GM12801 (cell line): ENCODE data around the gene GABBR2.

Experiments
- CTCF ChIP-seq: IDR thresholded peaks from one replicate; pipeline ENCODE4 v1.5.1; 2011; ENCODE audit warnings: control low read depth; ENCODE audit not compliant: insufficient read length; ENCODE audit errors: extremely low read depth

The GABBR2 gene

GRCh38 chr9:98396236-98396635, 312.5 kb downstream of the GABBR2 start:
- no peak for TF ChIP-seq CTCF

- no peak for TF ChIP-seq CTCF
Measured at GRCh38 chr9:98391867-98392266, 316.9 kb downstream of the GABBR2 start.

- TF ChIP-seq CTCF = no peak
Measured at GRCh38 chr9:98391406-98391805, 317.3 kb downstream of the GABBR2 start.

- no peak for TF ChIP-seq CTCF
Measured at GRCh38 chr9:98385751-98386150, 323.0 kb downstream of the GABBR2 start.

GRCh38 chr9:98383758-98384157, 325.0 kb downstream of the GABBR2 start:
- no peak for TF ChIP-seq CTCF

GRCh38 chr9:98381311-98382103, 327.2 kb downstream of the GABBR2 start:
- no peak for TF ChIP-seq CTCF

GRCh38 chr9:98380065-98380681, 328.6 kb downstream of the GABBR2 start:
- no peak for TF ChIP-seq CTCF
